A549 (cell line): ENCODE measurements around the gene TPRG1L. TPM values are rescaled to one million over a fixed set of nuclear protein-coding genes. Genes with fewer than 3 reads are reported as not detected.

Experiments
- ATAC-seq, 2 experiments: fragments of 200-7000 bp in 1 of 2; fragments of >200 bp in 1 of 2; cut with Nextera tagmentation in 1 of 2; cut with Tn5 transposase in 1 of 2; 3 replicates each; pipeline versions ENCODE4 v1.8.0 to v1.9.1; 2018 to 2020; ENCODE audit warnings: mild to moderate bottlenecking in 1 of 2, moderate library complexity in 1 of 2
- CTCF ChIA-PET: fragments of 300-600 bp; sonication (Branson Sonifier 250); formaldehyde crosslinking; extraction: SDS; loops from one replicate; lab custom pipeline; 2021; ENCODE audit warnings: antibody characterized with exemption, inconsistent platforms; lab: Yijun Ruan, JAX
- POLR2A ChIA-PET: fragments of 350-600 bp; formaldehyde crosslinking; extraction: SDS; loops from one replicate; lab custom pipeline; 2021; ENCODE audit warnings: antibody characterized with exemption, inconsistent platforms; lab: Yijun Ruan, JAX
- DNase-seq, 2 experiments: peaks; one replicate each; pipeline versions ENCODE4 v3.0.0 to v3.0.0-alpha.2; 2011 to 2016; ENCODE audit warnings: low read depth in 1 of 2, low spot score in 1 of 2
- FAIRE-seq: peaks from 2 replicates; lab custom pipeline; 2011; peaks lifted over from hg19 to GRCh38; lab: Jason Lieb, UNC
- H3K27ac ChIP-seq, 2 experiments: fragments of >200 bp; sonication (Bioruptor Twin); formaldehyde crosslinking; 3 replicates each; pipeline ENCODE4 v1.5.1; 2016 to 2017
- H3K4me1 ChIP-seq: fragments of >200 bp; sonication (Bioruptor Twin); formaldehyde crosslinking; 3 replicates; pipeline ENCODE4 v1.6.1; 2016
- H3K4me2 ChIP-seq: fragments of >200 bp; sonication (Bioruptor Twin); formaldehyde crosslinking; 3 replicates; pipeline ENCODE4 v1.6.1; 2016
- H3K4me3 ChIP-seq: fragments of >200 bp; sonication (Bioruptor Twin); formaldehyde crosslinking; 3 replicates; pipeline ENCODE4 v1.5.1; 2016
- H3K9me3 ChIP-seq: fragments of >200 bp; sonication (Bioruptor Twin); formaldehyde crosslinking; 3 replicates; pipeline ENCODE4 v1.6.1; 2016
- ATOH8 ChIP-seq: fragments of 250-450 bp; sonication (Bioruptor Pico); IDR thresholded peaks from 2 replicates; pipeline ENCODE4 v1.5.0; 2020; ENCODE audit warnings: low read depth, mild to moderate bottlenecking, moderate library complexity
- CEBPB ChIP-seq, 2 experiments: fragments of >200 bp in 1 of 2; sonication (Bioruptor Twin) in 1 of 2; formaldehyde crosslinking in 1 of 2; IDR thresholded peaks; 2 replicates each; pipeline ENCODE4 v1.6.1; 2012 to 2016
- EHF ChIP-seq: fragments of 250-450 bp; sonication (Bioruptor Pico); IDR thresholded peaks from 2 replicates; pipeline ENCODE4 v1.5.0; 2020; ENCODE audit warnings: mild to moderate bottlenecking
- FOSB ChIP-seq: fragments of 250-450 bp; sonication (Bioruptor Pico); IDR thresholded peaks from 2 replicates; pipeline ENCODE4 v1.5.0; 2020; ENCODE audit warnings: mild to moderate bottlenecking, moderate library complexity
- FOXS1 ChIP-seq: fragments of 250-450 bp; sonication (Bioruptor Pico); IDR thresholded peaks from 2 replicates; pipeline ENCODE4 v1.5.0; 2020; ENCODE audit warnings: mild to moderate bottlenecking, moderate library complexity
- HEYL ChIP-seq: fragments of 250-450 bp; sonication (Bioruptor Pico); IDR thresholded peaks from 2 replicates; pipeline ENCODE4 v1.8.0; 2021; ENCODE audit warnings: mild to moderate bottlenecking, moderate library complexity
- HOXA7 ChIP-seq: fragments of 250-450 bp; sonication (Bioruptor Pico); IDR thresholded peaks from 2 replicates; pipeline ENCODE4 v1.5.0; 2020; ENCODE audit warnings: mild to moderate bottlenecking, moderate library complexity
- MAFK ChIP-seq: fragments of 450-650 bp; IDR thresholded peaks from 2 replicates; pipeline ENCODE4 v1.6.1; 2014; ENCODE audit not compliant: partially characterized antibody
- MYC ChIP-seq: IDR thresholded peaks from 2 replicates; pipeline ENCODE4 v1.6.1; 2012; ENCODE audit warnings: mild to moderate bottlenecking, inconsistent platforms, low read length, improper control_type of control experiment, borderline replicate concordance
- NPAS2 ChIP-seq: fragments of 250-450 bp; sonication (Bioruptor Pico); IDR thresholded peaks from 2 replicates; pipeline ENCODE4 v1.8.0; 2022; ENCODE audit warnings: mild to moderate bottlenecking, moderate library complexity, borderline replicate concordance
- PBX3 ChIP-seq: IDR thresholded peaks from 2 replicates; pipeline ENCODE4 v1.6.1; 2012
- SMC3 ChIP-seq: fragments of >200 bp; sonication (Bioruptor Twin); formaldehyde crosslinking; IDR thresholded peaks from 3 replicates; pipeline ENCODE4 v1.6.1; 2018; ENCODE audit warnings: inconsistent platforms
- SREBF2 ChIP-seq: fragments of 450-650 bp; IDR thresholded peaks from 2 replicates; pipeline ENCODE4 v1.6.1; 2014; ENCODE audit warnings: mild to moderate bottlenecking, moderate library complexity
- TP53 ChIP-seq: fragments of 250-450 bp; sonication (Bioruptor Pico); IDR thresholded peaks from 2 replicates; pipeline ENCODE4 v1.5.0; 2021; ENCODE audit warnings: mild to moderate bottlenecking, moderate library complexity
- ZC3H11A ChIP-seq: fragments of 450-650 bp; IDR thresholded peaks from 2 replicates; pipeline ENCODE4 v1.6.1; 2014; ENCODE audit warnings: antibody characterized with exemption, mild to moderate bottlenecking
- ZNF302 ChIP-seq: fragments of 250-450 bp; sonication (Bioruptor Pico); IDR thresholded peaks from 2 replicates; pipeline ENCODE4 v1.9.0; 2021; ENCODE audit warnings: inconsistent platforms, mild to moderate bottlenecking, moderate library complexity
- WGBS: methylation state at CpG from one replicate; pipeline ENCODE4 v1.1.6; 2017; ENCODE audit errors: missing lambda C conversion rate; 5-methylcytosine and 5-hydroxymethylcytosine counted together
- polyA plus RNA-seq, 4 experiments: library from polyadenylated mRNA; depleted of rRNA in 3 of 4; stranded (reverse); fragments of >200 nt; fragmentation: RNase III in 1 of 4; extraction: RNeasy Plus Mini Kit Qiagen cat#74134 plus additional on column Dnase treatment in 1 of 4; gene quantifications; 2 replicates in 3 of 4; 3 replicates in 1 of 4; pipeline ENCODE4 v1.2.3, GENCODE V29; 2011 to 2017
- TF ChIP-seq, protein P1 (sequence below): fragments of >200 bp; sonication (Bioruptor Twin); formaldehyde crosslinking; IDR thresholded peaks from 3 replicates; pipeline ENCODE4 v1.5.1; 2016
- TF ChIP-seq, protein P2 (sequence below): fragments of 150-350 bp; IDR thresholded peaks from 2 replicates; pipeline ENCODE4 v1.6.1; 2014; ENCODE audit warnings: low read depth, mild to moderate bottlenecking, low read length
- TF ChIP-seq, protein P3 (sequence below): fragments of 250-450 bp; sonication (Bioruptor Pico); IDR thresholded peaks from 2 replicates; pipeline ENCODE4 v1.5.0; 2021; ENCODE audit warnings: mild to moderate bottlenecking, moderate library complexity, borderline replicate concordance

Gene TPRG1L
- polyA plus RNA-seq, 2 of the 4 experiments (the other 2 are of a cell fraction) = 13.1 to 20.1 TPM

DNA sequence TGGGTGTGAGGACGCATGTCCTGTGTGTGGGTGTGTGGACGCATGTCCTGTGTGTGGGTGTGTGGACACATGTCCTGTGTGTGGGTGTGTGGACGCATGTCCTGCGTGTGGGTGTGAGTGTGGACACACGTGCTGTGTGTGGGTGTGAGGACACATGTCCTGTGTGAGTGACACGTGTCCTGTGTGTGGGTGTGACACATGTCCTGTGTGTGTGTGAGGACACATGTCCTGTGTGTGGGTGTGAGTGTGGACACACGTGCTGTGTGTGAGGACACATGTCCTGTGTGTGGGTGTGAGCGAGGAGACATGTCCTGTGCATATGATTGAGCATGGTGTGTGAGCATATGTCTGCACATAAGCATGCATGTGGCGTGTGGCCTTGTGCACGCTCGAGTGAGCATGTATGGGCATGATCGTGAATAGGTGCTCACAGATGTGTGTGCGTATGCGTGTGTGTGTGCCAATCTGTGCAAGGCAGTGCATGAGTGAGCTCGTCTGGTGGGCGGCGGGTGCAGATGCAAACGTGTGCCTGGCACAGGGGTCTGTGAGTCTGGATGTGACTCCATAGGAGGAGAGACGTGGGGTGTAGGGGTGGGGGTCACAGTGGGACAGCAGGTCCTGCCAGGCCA lies 38.8 kb upstream of the TPRG1L start:
- 89% methylated on average over 18 of the region's 19 CpGs for WGBS
- POLR2A ChIA-PET = no interaction called here

More for the DNA sequence above, 38.8 kb upstream of the TPRG1L start:
- peaks cover 9% of the 10 kb centered on the region; the same call in 2 of the 3 replicates for H3K4me1 ChIP-seq
- CTCF ChIA-PET = interaction anchor here (1.6 to 2.2 kb wide), 4 partner anchors 21 to 95 kb away, joined by 6 to 15 read pairs (median 10); no protein-coding TSS in a partner anchor
- ATAC-seq = no peak
- TF ChIP-seq CEBPB (IDR thresholded peaks at IDR 0.05) (no peak), MYC (no peak), ZNF302 (CRISPR knock-in tag) (no peak), ZC3H11A (no peak), HOXA7 (CRISPR knock-in tag) (no peak), FOSB (CRISPR knock-in tag) (no peak), FOXS1 (CRISPR knock-in tag) (no peak), NPAS2 (CRISPR knock-in tag) (no peak), SREBF2 (no peak), ATOH8 (CRISPR knock-in tag) (no peak), MAFK (no peak), PBX3 (no peak), HEYL (CRISPR knock-in tag) (no peak), TP53 (CRISPR knock-in tag) (no peak), EHF (no peak), SMC3 (no peak)
- TF ChIP-seq, protein P1, sequence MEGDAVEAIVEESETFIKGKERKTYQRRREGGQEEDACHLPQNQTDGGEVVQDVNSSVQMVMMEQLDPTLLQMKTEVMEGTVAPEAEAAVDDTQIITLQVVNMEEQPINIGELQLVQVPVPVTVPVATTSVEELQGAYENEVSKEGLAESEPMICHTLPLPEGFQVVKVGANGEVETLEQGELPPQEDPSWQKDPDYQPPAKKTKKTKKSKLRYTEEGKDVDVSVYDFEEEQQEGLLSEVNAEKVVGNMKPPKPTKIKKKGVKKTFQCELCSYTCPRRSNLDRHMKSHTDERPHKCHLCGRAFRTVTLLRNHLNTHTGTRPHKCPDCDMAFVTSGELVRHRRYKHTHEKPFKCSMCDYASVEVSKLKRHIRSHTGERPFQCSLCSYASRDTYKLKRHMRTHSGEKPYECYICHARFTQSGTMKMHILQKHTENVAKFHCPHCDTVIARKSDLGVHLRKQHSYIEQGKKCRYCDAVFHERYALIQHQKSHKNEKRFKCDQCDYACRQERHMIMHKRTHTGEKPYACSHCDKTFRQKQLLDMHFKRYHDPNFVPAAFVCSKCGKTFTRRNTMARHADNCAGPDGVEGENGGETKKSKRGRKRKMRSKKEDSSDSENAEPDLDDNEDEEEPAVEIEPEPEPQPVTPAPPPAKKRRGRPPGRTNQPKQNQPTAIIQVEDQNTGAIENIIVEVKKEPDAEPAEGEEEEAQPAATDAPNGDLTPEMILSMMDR = no peak
- TF ChIP-seq, protein P2, sequence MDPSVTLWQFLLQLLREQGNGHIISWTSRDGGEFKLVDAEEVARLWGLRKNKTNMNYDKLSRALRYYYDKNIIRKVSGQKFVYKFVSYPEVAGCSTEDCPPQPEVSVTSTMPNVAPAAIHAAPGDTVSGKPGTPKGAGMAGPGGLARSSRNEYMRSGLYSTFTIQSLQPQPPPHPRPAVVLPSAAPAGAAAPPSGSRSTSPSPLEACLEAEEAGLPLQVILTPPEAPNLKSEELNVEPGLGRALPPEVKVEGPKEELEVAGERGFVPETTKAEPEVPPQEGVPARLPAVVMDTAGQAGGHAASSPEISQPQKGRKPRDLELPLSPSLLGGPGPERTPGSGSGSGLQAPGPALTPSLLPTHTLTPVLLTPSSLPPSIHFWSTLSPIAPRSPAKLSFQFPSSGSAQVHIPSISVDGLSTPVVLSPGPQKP = no peak
- TF ChIP-seq, protein P3, sequence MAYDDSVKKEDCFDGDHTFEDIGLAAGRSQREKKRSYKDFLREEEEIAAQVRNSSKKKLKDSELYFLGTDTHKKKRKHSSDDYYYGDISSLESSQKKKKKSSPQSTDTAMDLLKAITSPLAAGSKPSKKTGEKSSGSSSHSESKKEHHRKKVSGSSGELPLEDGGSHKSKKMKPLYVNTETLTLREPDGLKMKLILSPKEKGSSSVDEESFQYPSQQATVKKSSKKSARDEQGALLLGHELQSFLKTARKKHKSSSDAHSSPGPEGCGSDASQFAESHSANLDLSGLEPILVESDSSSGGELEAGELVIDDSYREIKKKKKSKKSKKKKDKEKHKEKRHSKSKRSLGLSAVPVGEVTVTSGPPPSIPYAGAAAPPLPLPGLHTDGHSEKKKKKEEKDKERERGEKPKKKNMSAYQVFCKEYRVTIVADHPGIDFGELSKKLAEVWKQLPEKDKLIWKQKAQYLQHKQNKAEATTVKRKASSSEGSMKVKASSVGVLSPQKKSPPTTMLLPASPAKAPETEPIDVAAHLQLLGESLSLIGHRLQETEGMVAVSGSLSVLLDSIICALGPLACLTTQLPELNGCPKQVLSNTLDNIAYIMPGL (CRISPR knock-in tag) = no peak
- no peak for DNase-seq
- no peak overlapping the region for H3K4me3 ChIP-seq
- no peaks in the 10 kb centered on the region for H3K9me3 ChIP-seq
- H3K4me2 ChIP-seq = no peak overlapping the region
- no peak overlapping the region for H3K27ac ChIP-seq
- FAIRE-seq = no peak
